ENCODE results near the gene PELO. TPM values are rescaled to one million over a fixed set of nuclear protein-coding genes. Genes with fewer than 3 reads are reported as not detected.

The PELO gene
- total RNA-seq, 1 donor from 2014 or later: 39.1 TPM

DNA sequence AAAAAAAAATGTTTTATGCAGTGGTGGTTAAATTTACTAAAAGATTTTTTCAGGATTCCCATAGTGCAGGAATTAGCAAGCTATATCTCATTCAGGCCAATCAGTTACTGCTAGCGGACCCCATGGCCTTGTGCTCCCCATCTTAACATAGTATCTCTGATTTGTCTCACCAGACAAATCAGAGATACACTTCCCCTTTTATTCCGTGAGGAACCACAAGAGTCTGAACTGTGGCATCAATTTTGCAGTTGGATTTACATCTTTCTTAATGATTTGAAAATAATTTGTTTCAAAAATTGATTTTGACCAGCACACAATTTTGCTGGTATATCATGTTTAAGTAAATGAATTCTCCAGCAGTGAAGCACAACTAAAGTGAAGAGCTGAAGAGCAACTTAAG, 17.9 kb downstream of the PELO start:
- TF ChIP-seq, protein P1, sequence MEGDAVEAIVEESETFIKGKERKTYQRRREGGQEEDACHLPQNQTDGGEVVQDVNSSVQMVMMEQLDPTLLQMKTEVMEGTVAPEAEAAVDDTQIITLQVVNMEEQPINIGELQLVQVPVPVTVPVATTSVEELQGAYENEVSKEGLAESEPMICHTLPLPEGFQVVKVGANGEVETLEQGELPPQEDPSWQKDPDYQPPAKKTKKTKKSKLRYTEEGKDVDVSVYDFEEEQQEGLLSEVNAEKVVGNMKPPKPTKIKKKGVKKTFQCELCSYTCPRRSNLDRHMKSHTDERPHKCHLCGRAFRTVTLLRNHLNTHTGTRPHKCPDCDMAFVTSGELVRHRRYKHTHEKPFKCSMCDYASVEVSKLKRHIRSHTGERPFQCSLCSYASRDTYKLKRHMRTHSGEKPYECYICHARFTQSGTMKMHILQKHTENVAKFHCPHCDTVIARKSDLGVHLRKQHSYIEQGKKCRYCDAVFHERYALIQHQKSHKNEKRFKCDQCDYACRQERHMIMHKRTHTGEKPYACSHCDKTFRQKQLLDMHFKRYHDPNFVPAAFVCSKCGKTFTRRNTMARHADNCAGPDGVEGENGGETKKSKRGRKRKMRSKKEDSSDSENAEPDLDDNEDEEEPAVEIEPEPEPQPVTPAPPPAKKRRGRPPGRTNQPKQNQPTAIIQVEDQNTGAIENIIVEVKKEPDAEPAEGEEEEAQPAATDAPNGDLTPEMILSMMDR (IDR thresholded peaks at IDR 0.05): no peak
- no peaks in the 10 kb centered on the region for H3K9me3 ChIP-seq
- no peaks in the 10 kb centered on the region for H3K27me3 ChIP-seq
- peak overlapping the region; percentile 83 for H3K4me3 ChIP-seq
- intact Hi-C loops (cut with DNase I): no loop called here
- no peak for DNase-seq (ENCODE audit: low spot score in 2 of 2)
- H3K36me3 ChIP-seq: peaks cover 5 to 6% of the 10 kb centered on the region in 2 donors
- H3K27ac ChIP-seq: peak overlapping the region; percentile 96 to 100
- peaks cover 3 to 69% of the 10 kb centered on the region in 2 donors for H3K4me1 ChIP-seq

GRCh38 chr5:52807037-52807436, 19.3 kb downstream of the PELO start:
- no peak for DNase-seq (ENCODE audit: low spot score in 2 of 2)
- Histone ChIP-seq H3K4me1 (peaks cover 3 to 74% of the 10 kb centered on the region in 2 donors), H3K4me3 (no peak overlapping the region), H3K27ac (peak overlapping the region; percentile 72 to 78), H3K36me3 (peaks cover 0 to 6% of the 10 kb centered on the region in 2 donors), H3K9me3 (no peaks in the 10 kb centered on the region), H3K27me3 (no peaks in the 10 kb centered on the region)
- TF ChIP-seq, protein P1 (IDR thresholded peaks at IDR 0.05): no peak
- intact Hi-C loops (cut with DNase I): no loop called here

GRCh38 chr5:52807723-52808122, 20.0 kb downstream of the PELO start:
- Histone ChIP-seq H3K36me3 (peaks cover 0 to 6% of the 10 kb centered on the region in 2 donors), H3K9me3 (no peaks in the 10 kb centered on the region), H3K27ac (peak overlapping the region; percentile 72 to 78), H3K4me1 (peaks cover 3 to 70% of the 10 kb centered on the region in 2 donors), H3K4me3 (peak overlapping the region in 1 of 2 donors; percentile 15), H3K27me3 (no peaks in the 10 kb centered on the region)
- TF ChIP-seq, protein P1 (IDR thresholded peaks at IDR 0.05): no peak
- DNase-seq (ENCODE audit: low spot score in 2 of 2): no peak
- intact Hi-C loops (cut with DNase I): loop anchor here (2.0 kb wide), 1 partner anchor 29 kb away; no protein-coding TSS in a partner anchor

GRCh38 chr5:52808316-52808901, 20.7 kb downstream of the PELO start:
- Histone ChIP-seq H3K27ac (peak overlapping the region; percentile 72 to 78), H3K4me3 (peak overlapping the region in 1 of 2 donors; percentile 15), H3K4me1 (peaks cover 5 to 66% of the 10 kb centered on the region in 2 donors), H3K9me3 (no peaks in the 10 kb centered on the region), H3K27me3 (no peaks in the 10 kb centered on the region), H3K36me3 (peaks cover 0 to 6% of the 10 kb centered on the region in 2 donors)
- TF ChIP-seq, protein P1 (IDR thresholded peaks at IDR 0.05): no peak
- no peak for DNase-seq (ENCODE audit: low spot score in 2 of 2)
- intact Hi-C loops (cut with DNase I): loop anchor here (2.0 kb wide), 1 partner anchor 28 kb away; no protein-coding TSS in a partner anchor

DNA sequence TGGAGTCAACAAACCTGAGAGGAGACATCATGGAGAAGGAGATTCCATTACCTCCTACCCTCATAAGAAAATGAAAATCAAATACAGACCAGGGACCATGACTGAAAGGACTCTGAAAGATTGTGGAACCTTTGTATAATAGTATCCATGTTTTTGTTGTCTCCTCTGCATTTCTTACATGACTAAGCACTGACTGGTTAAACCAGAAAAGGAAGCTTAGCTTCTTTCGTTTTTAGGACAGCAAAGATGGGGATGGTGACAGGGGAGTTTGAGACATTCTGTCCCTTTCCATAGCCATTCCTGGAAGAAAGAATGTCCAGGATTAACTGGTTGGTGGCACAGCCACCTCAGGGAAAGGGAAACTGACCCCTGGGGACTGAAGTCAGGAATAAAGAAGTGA, 22.2 kb downstream of the PELO start:
- Histone ChIP-seq H3K27me3 (no peaks in the 10 kb centered on the region), H3K4me1 (peaks cover 9 to 64% of the 10 kb centered on the region in 2 donors), H3K9me3 (no peaks in the 10 kb centered on the region), H3K4me3 (no peak overlapping the region), H3K36me3 (peaks cover 0 to 6% of the 10 kb centered on the region in 2 donors), H3K27ac (peak overlapping the region; percentile 72 to 78)
- TF ChIP-seq, protein P1 (IDR thresholded peaks at IDR 0.05): no peak
- no peak for DNase-seq (ENCODE audit: low spot score in 2 of 2)
- intact Hi-C loops (cut with DNase I): loop anchor here (2.0 kb wide), 1 partner anchor 27 kb away; no protein-coding TSS in a partner anchor

Data from ascending aorta (tissue), 2 donors.